Measurements from ENCODE around the gene TSSC4. TPM values are rescaled to one million over a fixed set of nuclear protein-coding genes. Genes with fewer than 3 reads are reported as not detected.

The TSSC4 gene
- total and polyA plus RNA-seq, 4 donors: 16.4 to 50.9 (median 45.8) TPM

DNA sequence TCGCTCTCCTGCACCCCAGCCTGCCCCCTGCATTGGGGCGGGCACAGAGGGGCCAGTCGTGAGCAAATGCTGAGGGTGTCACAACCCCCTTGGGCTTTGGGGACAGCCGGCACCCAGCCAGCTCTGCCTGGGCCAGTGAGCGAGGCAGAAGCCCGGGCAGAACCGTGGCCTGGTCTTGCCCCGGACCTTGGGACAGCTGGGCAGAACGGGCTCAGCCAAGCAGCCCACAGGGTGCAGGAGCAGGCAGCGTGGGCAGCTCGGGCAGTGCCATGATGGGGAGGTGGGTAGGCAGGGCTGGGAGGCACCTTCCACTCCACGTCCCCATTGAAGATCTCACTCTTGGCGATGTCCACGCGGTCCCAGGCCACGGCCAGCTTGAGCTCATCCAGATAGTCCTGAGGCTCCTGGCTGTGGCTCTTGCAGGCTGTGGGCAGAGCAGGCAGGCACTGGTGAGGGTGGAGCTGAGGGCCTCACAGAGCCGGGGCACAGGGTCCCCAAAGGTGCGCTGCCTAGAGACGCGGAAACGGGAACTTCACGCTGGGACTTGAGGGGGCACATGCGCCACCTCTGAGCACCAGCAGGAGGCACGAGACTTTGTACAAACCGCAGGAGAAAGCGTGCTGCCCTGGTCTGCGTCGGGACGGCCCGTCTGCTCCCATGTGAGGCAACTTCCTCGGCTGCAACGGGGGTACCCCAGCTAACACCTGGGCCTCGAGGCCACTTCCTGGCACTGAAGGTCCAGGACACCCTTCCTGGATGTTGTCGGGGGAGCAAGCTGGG is 15.2 kb downstream of the TSSC4 start:
- DNase-seq (ENCODE audit: low read depth in 4 of 6, low spot score in 6 of 6): no peak
- Histone ChIP-seq H3K36me3 (ENCODE audit: control insufficient read depth, insufficient read depth, low read length) (no peaks in the 10 kb centered on the region), H3K27ac (ENCODE audit: low read depth, low read length) (no peak overlapping the region), H3K9me3 (ENCODE audit: control insufficient read depth, insufficient read depth, low read length) (no peaks in the 10 kb centered on the region), H3K4me1 (ENCODE audit: control insufficient read depth, insufficient read depth, low read length) (peaks cover 17% of the 10 kb centered on the region), H3K4me3 (ENCODE audit: low read depth, low read length) (no peak overlapping the region), H3K27me3 (ENCODE audit: control insufficient read depth, insufficient read depth, low read length) (no peaks in the 10 kb centered on the region)
- 88% methylated on average over 32 of the region's 34 CpGs for WGBS (ENCODE audit: insufficient coverage)

DNA sequence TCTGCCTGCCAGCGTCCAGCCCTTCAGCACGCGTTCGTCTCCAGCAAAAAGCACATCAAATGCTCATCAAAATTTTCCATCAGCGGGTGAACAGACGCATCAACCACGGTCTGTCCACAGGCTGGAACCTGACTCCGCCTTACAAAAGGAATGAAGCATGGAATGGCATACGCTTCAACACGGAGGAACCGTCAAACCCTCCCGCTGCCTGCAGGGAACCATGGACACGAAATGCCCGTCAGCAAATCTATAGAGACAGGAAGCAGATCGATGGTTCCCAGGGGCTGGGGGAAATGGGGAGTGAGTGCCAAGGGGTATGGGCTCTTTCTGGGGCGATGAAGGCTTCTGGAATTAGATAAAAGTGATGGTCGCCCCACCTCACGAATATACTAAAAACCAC is 16.2 kb downstream of the TSSC4 start:
- 84% methylated on average over 15 of the region's 18 CpGs for WGBS (ENCODE audit: insufficient coverage)
- no peak for DNase-seq (ENCODE audit: low read depth in 4 of 6, low spot score in 6 of 6)

DNA sequence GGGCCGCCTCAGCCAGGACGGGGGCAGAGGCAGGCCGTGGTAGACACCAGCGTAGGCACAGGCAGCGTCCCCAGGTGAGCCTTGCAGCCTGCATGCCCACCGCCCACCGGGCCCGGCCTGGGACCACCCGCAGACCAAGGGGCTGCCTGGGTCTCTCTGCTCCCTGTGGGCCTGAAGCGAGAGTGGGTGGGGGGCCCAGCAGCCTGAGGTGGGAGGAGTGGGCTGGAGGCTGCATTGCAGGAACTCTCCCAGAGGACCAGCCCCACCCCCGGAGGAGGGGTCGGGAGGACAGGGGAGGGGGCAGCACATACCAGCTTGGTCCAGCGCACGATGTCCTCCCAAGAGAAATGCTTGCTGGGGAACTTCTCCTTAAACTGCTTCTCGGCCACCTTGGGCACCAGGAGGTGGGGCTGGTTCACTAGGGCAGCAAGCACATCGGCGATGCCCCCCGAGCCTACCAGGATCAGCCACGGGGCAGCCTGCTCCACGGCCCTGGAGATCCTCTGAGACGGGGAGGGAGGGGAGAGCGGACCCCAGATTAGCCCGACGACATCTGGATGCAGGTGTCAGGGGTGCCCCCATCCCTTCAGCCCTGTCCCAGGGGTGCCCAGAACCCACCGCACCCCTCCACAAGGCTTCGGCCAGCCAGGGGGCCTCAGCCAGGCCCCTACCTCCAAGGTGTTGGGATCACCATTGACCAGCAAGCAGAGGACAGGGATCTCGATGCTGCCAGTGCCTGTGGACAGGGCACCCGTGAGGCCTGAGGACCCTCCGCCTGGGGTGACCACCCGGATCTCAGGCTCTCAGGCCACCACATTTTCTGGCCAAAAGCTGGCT is 17.5 kb downstream of the TSSC4 start:
- WGBS (ENCODE audit: insufficient coverage): 85% methylated on average over 28 of the region's 30 CpGs
- no peak for DNase-seq (ENCODE audit: low read depth in 4 of 6, low spot score in 6 of 6)
- Histone ChIP-seq H3K27ac (ENCODE audit: low read depth, low read length) (no peak overlapping the region), H3K4me3 (ENCODE audit: low read depth, low read length) (no peak overlapping the region), H3K4me1 (ENCODE audit: control insufficient read depth, insufficient read depth, low read length) (peaks cover 21% of the 10 kb centered on the region), H3K36me3 (ENCODE audit: control insufficient read depth, insufficient read depth, low read length) (no peaks in the 10 kb centered on the region), H3K9me3 (ENCODE audit: control insufficient read depth, insufficient read depth, low read length) (no peaks in the 10 kb centered on the region), H3K27me3 (ENCODE audit: control insufficient read depth, insufficient read depth, low read length) (no peaks in the 10 kb centered on the region)

More for the DNA sequence above, 16.2 kb downstream of the TSSC4 start:
- no peaks in the 10 kb centered on the region for H3K9me3 ChIP-seq (ENCODE audit: control insufficient read depth, insufficient read depth, low read length)
- peaks cover 21% of the 10 kb centered on the region for H3K4me1 ChIP-seq (ENCODE audit: control insufficient read depth, insufficient read depth, low read length)
- no peak overlapping the region for H3K27ac ChIP-seq (ENCODE audit: low read depth, low read length)
- no peaks in the 10 kb centered on the region for H3K27me3 ChIP-seq (ENCODE audit: control insufficient read depth, insufficient read depth, low read length)
- no peaks in the 10 kb centered on the region for H3K36me3 ChIP-seq (ENCODE audit: control insufficient read depth, insufficient read depth, low read length)
- no peak overlapping the region for H3K4me3 ChIP-seq (ENCODE audit: low read depth, low read length)

DNA sequence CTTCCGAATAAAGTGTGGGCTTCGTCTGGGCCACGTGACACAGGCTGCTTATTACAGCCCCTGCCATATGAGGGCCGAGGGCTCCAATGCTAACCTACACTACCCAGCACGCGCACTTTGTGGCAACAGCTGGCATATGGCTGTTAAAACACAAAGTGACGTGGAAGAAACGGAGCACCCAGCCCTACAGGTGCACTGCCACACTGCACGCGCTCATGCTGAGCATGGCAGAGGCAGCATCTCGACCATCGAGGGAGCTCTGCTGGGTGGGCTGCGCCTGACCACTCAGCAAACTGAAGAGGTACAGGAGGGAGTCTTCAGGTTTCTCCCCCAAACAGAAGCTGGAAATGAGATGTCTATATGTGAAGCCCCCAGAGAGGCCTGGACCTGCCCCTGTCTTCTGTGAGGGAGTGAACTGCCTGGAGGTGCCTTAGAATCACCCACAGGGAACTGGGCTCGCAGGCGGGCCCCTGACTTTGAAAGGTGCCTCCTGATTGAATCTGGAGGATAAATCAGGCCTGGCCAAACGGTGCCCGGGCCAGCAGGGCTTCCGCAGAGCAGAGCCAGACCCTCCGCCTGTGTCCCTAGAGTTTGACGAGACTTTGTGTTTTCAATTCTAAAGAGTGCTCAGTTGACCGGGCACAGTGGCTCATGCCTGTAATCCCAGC is 18.3 kb downstream of the TSSC4 start:
- Histone ChIP-seq H3K36me3 (ENCODE audit: control insufficient read depth, insufficient read depth, low read length) (no peaks in the 10 kb centered on the region), H3K4me3 (ENCODE audit: low read depth, low read length) (no peak overlapping the region), H3K4me1 (ENCODE audit: control insufficient read depth, insufficient read depth, low read length) (peaks cover 21% of the 10 kb centered on the region), H3K27me3 (ENCODE audit: control insufficient read depth, insufficient read depth, low read length) (no peaks in the 10 kb centered on the region), H3K9me3 (ENCODE audit: control insufficient read depth, insufficient read depth, low read length) (no peaks in the 10 kb centered on the region), H3K27ac (ENCODE audit: low read depth, low read length) (no peak overlapping the region)
- DNase-seq (ENCODE audit: low read depth in 4 of 6, low spot score in 6 of 6): no peak
- 78% methylated on average over 21 of the region's 21 CpGs for WGBS (ENCODE audit: insufficient coverage)

DNA sequence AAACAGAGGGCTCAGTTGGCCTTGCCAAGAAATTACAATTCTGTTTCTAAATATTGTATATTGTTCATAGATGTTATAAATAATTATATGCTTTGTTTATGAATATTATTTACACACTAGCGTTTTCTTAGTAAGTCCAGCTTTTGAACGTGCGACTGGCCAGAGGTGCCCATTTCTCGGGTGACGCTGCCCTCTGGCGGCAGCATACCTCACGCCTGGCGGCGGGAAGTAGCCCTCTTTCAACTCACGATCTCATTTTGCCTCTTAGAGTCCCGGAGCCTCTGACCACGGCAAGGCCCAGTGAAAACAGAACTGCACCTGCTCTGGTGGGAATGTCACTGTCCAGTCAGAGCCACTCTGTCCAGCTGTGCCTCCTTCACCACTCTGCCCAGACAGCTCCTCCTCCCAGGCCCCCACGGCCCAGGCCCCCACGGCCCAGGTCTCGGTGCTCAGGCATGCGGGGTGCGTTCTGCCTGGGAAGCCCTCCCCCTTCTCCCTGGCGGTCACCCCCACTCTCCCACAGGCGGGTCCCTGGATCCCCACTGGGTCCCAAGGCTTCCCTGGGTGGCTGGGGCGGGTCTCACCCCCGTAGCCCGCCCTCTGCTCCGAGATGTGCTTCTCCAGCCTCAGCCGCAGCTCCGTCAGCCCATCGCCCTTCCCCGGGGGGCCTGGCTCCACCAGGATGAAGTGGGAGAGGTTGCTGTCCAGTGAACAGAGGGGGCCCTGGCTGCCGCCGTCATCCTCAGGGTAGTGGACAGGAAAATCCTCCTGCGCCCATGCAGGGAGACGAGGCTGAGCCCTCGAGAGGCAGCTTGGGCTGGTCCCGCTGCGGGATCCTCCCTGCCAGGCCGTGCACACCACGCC is 19.3 kb downstream of the TSSC4 start:
- no peaks in the 10 kb centered on the region for H3K27me3 ChIP-seq (ENCODE audit: control insufficient read depth, insufficient read depth, low read length)
- H3K4me1 ChIP-seq (ENCODE audit: control insufficient read depth, insufficient read depth, low read length): peaks cover 21% of the 10 kb centered on the region
- no peak overlapping the region for H3K4me3 ChIP-seq (ENCODE audit: low read depth, low read length)
- peak in 3 of 6 donors; percentile 43 to 82 (median 78) for DNase-seq (ENCODE audit: low read depth in 4 of 6, low spot score in 6 of 6)
- no peaks in the 10 kb centered on the region for H3K9me3 ChIP-seq (ENCODE audit: control insufficient read depth, insufficient read depth, low read length)
- WGBS (ENCODE audit: insufficient coverage): 47% methylated on average over 26 of the region's 36 CpGs
- no peaks in the 10 kb centered on the region for H3K36me3 ChIP-seq (ENCODE audit: control insufficient read depth, insufficient read depth, low read length)
- H3K27ac ChIP-seq (ENCODE audit: low read depth, low read length): no peak overlapping the region

DNA sequence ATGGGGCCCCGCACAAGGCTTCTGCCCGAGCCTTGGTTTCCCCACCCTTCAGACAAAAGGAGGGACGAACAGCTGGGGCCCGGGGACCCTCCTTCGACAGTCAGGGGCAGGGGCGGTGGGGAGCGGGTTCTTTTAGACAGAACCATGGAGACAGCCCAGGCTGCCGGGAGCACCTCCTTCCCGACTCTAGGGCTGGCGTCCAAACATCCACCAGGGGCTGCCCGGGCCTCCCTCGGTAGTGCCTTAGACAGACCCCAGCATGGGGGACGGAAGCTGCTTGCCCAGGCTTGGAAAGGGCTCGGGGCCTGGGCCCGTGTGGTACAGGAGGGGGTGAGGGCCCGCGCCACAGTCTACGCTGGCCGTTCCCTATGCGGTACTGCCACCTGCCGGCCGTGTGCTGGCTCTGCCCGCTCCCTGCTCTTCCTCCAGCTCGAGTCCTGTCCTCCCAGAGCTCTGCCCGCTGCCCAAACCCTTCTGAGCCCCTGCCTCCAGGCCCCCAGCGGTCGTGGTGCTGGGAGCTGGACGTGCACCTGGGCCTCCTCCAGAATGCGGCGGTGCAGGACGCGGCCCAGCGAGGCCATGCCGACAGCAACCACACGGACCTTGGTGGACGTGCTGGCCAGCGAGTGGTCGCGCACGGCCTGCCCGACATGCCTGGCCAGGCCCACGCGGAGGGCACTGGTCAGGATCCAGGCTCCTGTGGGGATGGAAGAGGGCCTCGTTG is 20.1 kb downstream of the TSSC4 start:
- Histone ChIP-seq H3K27ac (ENCODE audit: low read depth, low read length) (no peak overlapping the region), H3K4me3 (ENCODE audit: low read depth, low read length) (no peak overlapping the region), H3K9me3 (ENCODE audit: control insufficient read depth, insufficient read depth, low read length) (no peaks in the 10 kb centered on the region), H3K36me3 (ENCODE audit: control insufficient read depth, insufficient read depth, low read length) (no peaks in the 10 kb centered on the region), H3K4me1 (ENCODE audit: control insufficient read depth, insufficient read depth, low read length) (peaks cover 21% of the 10 kb centered on the region), H3K27me3 (ENCODE audit: control insufficient read depth, insufficient read depth, low read length) (no peaks in the 10 kb centered on the region)
- 26% methylated on average over 40 of the region's 44 CpGs for WGBS (ENCODE audit: insufficient coverage)
- DNase-seq (ENCODE audit: low read depth in 4 of 6, low spot score in 6 of 6): peak in 5 of 6 donors; percentile 48 to 90 (median 63)

DNA sequence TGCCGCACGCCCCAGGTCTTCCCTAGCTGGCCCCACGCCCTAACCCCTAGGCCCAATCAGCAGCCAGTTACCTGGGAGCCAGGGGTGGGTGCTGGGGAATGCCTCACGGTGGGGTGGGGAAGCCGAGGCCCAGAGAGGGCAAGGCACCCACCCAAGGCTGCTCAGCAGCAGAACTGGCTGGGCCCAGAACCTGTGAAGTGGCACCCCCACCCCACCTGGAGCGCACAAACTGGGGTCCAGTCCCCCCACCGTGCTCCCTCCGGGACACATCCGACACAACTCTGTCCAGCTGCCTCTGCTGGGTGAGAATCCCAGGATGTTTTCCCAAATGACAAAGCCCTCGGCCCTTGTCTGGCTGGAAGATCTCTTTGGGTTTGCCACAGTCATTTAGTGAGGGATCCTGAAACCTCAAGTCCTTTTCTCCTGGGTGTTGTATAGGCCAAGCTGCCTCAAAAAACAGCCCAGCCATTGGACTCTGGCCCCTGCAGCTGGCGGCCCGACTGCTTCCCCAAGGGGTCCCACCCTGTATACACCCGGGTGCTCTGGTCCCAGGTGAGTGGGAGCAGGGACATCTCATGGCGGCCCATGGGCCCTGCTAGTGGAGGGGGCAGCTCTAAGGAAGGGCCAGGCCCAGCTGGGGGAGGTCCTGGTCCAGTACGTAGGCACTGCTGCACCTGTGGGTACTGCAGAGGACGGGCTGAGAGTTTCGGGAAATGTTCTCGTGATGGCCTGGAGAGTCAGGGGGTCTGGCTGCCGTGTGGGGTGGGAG is 20.9 kb downstream of the TSSC4 start:
- peaks cover 21% of the 10 kb centered on the region for H3K4me1 ChIP-seq (ENCODE audit: control insufficient read depth, insufficient read depth, low read length)
- no peak for DNase-seq (ENCODE audit: low read depth in 4 of 6, low spot score in 6 of 6)
- H3K4me3 ChIP-seq (ENCODE audit: low read depth, low read length): no peak overlapping the region
- no peak overlapping the region for H3K27ac ChIP-seq (ENCODE audit: low read depth, low read length)
- no peaks in the 10 kb centered on the region for H3K9me3 ChIP-seq (ENCODE audit: control insufficient read depth, insufficient read depth, low read length)
- no peaks in the 10 kb centered on the region for H3K27me3 ChIP-seq (ENCODE audit: control insufficient read depth, insufficient read depth, low read length)
- 91% methylated on average over 18 of the region's 19 CpGs for WGBS (ENCODE audit: insufficient coverage)
- H3K36me3 ChIP-seq (ENCODE audit: control insufficient read depth, insufficient read depth, low read length): no peaks in the 10 kb centered on the region

DNA sequence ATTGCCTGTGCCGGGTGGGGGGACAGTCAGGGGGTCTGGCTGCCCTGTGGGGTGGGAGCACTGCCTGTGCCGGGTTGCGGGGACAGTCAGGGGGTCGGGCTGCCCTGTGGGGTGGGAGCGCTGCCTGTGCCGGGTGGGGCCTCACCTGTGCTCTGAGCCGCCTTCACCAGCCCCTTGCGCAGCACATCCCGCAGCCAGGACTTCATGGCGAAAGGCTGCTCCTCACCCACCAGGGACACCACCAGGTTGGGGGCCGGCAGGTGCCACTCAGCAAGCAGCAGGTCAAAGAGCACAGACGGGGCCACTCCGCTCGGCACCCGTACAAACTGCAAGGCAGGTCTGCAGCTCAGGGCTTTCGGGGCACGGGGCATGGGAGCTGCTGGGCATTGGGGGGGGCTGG is 21.4 kb downstream of the TSSC4 start:
- H3K27ac ChIP-seq (ENCODE audit: low read depth, low read length): no peak overlapping the region
- H3K36me3 ChIP-seq (ENCODE audit: control insufficient read depth, insufficient read depth, low read length): no peaks in the 10 kb centered on the region
- no peaks in the 10 kb centered on the region for H3K27me3 ChIP-seq (ENCODE audit: control insufficient read depth, insufficient read depth, low read length)
- peaks cover 21% of the 10 kb centered on the region for H3K4me1 ChIP-seq (ENCODE audit: control insufficient read depth, insufficient read depth, low read length)
- no peak for DNase-seq (ENCODE audit: low read depth in 4 of 6, low spot score in 6 of 6)
- H3K4me3 ChIP-seq (ENCODE audit: low read depth, low read length): no peak overlapping the region
- 92% methylated on average over 17 of the region's 17 CpGs for WGBS (ENCODE audit: insufficient coverage)
- no peaks in the 10 kb centered on the region for H3K9me3 ChIP-seq (ENCODE audit: control insufficient read depth, insufficient read depth, low read length)

All from spinal cord (tissue), 10 donors.